Endometrium (tissue), 2 donors: ENCODE measurements around the gene SOX30.

Experiments used
- FAIRE-seq: peaks from 2 replicates; lab custom pipeline; 2012; peaks lifted over from hg19 to GRCh38; lab: Jason Lieb, UNC
- donor health status: control.
- donor health status: control.

The SOX30 gene

GRCh38 chr5:157607371-157608161 is 44.7 kb downstream of the SOX30 start:
- no peak for FAIRE-seq

- no peak for FAIRE-seq
Measured at GRCh38 chr5:157606046-157606445, 46.2 kb downstream of the SOX30 start.

- FAIRE-seq = no peak
Measured at GRCh38 chr5:157603333-157604190, 48.7 kb downstream of the SOX30 start.

- FAIRE-seq = no peak
Measured at GRCh38 chr5:157602505-157602904, 49.7 kb downstream of the SOX30 start.

- FAIRE-seq = no peak
Measured at GRCh38 chr5:157600252-157600651, 52.0 kb downstream of the SOX30 start.

- no peak for FAIRE-seq
Measured at GRCh38 chr5:157599565-157599964, 52.7 kb downstream of the SOX30 start.

GRCh38 chr5:157598350-157598936 is 53.8 kb downstream of the SOX30 start:
- FAIRE-seq = no peak

GRCh38 chr5:157597277-157597676 is 55.0 kb downstream of the SOX30 start:
- FAIRE-seq = no peak

GRCh38 chr5:157596487-157596886 is 55.8 kb downstream of the SOX30 start:
- no peak for FAIRE-seq

GRCh38 chr5:157594675-157595459 is 57.4 kb downstream of the SOX30 start:
- no peak for FAIRE-seq

- no peak for FAIRE-seq
Measured at GRCh38 chr5:157594257-157594656, 58.0 kb downstream of the SOX30 start.

- FAIRE-seq = no peak
Measured at GRCh38 chr5:157593052-157593757, 59.0 kb downstream of the SOX30 start.

GRCh38 chr5:157592594-157592993 is 59.6 kb downstream of the SOX30 start:
- FAIRE-seq = no peak

- FAIRE-seq = peak; percentile 59
Measured at GRCh38 chr5:157590478-157590877, 61.8 kb downstream of the SOX30 start.

- FAIRE-seq = no peak
Measured at GRCh38 chr5:157584628-157585027, 67.6 kb downstream of the SOX30 start.

- no peak for FAIRE-seq
Measured at GRCh38 chr5:157582731-157583620, 69.3 kb downstream of the SOX30 start.

- no peak for FAIRE-seq
Measured at GRCh38 chr5:157581901-157582300, 70.3 kb downstream of the SOX30 start.

GRCh38 chr5:157578079-157578780 is 74.0 kb downstream of the SOX30 start:
- no peak for FAIRE-seq

- FAIRE-seq = no peak
Measured at GRCh38 chr5:157576678-157577077, 75.6 kb downstream of the SOX30 start.
